ENCODE results near the gene SYT14.

- TF ChIP-seq, protein P1, sequence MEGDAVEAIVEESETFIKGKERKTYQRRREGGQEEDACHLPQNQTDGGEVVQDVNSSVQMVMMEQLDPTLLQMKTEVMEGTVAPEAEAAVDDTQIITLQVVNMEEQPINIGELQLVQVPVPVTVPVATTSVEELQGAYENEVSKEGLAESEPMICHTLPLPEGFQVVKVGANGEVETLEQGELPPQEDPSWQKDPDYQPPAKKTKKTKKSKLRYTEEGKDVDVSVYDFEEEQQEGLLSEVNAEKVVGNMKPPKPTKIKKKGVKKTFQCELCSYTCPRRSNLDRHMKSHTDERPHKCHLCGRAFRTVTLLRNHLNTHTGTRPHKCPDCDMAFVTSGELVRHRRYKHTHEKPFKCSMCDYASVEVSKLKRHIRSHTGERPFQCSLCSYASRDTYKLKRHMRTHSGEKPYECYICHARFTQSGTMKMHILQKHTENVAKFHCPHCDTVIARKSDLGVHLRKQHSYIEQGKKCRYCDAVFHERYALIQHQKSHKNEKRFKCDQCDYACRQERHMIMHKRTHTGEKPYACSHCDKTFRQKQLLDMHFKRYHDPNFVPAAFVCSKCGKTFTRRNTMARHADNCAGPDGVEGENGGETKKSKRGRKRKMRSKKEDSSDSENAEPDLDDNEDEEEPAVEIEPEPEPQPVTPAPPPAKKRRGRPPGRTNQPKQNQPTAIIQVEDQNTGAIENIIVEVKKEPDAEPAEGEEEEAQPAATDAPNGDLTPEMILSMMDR (IDR thresholded peaks at IDR 0.05), result no peak
- no peak for TF ChIP-seq ZFX (IDR thresholded peaks at IDR 0.05; ENCODE audit: borderline replicate concordance)
Measured at GRCh38 chr1:209996348-209996747, 58.3 kb downstream of the SYT14 start.
